Islet of Langerhans (tissue), 1 donor: Measurements from ENCODE around the gene TTC23.
A peak's percentile ranks its signal among the peaks of the same experiment; 100 is the strongest.

ENCODE experiments used
- FAIRE-seq: peaks from one replicate; lab custom pipeline; 2011; peaks lifted over from hg19 to GRCh38; lab: Jason Lieb, UNC

Gene TTC23

DNA sequence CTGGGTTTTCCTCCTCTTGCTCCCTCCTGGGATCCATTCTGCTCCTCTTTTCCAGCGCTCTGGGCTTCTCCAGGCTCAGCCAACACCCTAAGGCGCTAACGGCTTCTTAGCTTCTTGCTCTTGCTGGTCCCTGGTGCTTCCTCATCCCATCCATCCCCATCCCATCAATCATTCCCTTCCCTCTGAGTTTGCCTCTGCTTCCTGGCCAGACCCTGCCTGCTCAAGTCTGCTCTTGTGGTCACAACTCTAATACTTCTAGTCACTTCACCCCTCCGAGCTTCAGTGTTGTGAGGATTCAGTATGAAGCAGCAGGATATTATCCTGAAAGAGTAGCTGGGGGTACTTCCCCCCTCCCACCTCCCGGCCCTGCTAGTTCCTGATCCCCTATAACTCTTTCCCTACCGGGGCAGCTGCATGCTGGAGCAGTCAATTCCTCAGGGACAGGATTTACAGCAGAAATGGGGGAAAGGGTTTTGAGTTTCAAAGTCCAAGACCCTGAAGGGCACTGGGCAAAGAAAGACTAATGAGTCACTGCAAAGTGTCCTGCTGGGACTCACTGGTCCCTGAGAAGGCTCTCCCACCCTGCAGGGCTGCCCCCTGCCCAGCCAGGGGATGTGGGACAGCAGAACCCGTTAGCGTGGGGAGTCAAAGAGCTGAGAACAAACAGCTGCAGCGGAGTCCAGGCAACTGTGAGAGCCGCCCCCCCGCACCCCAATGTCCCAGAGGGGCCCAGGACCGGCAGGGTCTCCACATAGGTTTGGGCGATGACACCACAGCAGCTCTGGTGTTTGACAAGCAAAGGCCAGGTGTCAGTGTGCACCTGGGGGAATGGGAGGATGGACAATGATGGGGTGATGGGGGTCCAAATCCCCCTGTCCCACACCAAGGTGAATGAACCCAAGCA, 146.8 kb downstream of the TTC23 start:
- FAIRE-seq: no peak

DNA sequence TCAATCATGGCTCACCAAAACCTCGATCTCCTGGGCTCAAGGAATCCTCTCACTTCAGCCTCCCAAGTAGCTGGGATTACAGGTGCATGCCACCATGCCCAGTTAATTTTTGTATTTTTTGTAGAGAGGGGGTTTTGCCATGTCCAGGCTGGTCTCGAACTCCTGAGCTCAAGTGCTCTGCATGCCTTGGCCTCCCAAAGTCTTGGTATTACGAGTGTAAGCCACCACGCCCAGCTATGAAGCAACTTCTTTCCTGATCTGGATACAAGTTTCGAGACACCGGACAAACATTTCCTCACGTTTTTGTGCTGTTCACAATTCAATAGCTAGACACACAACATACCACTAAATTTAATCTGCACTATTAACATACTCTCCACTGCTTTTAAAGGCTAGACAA, 147.9 kb downstream of the TTC23 start:
- FAIRE-seq: no peak

DNA sequence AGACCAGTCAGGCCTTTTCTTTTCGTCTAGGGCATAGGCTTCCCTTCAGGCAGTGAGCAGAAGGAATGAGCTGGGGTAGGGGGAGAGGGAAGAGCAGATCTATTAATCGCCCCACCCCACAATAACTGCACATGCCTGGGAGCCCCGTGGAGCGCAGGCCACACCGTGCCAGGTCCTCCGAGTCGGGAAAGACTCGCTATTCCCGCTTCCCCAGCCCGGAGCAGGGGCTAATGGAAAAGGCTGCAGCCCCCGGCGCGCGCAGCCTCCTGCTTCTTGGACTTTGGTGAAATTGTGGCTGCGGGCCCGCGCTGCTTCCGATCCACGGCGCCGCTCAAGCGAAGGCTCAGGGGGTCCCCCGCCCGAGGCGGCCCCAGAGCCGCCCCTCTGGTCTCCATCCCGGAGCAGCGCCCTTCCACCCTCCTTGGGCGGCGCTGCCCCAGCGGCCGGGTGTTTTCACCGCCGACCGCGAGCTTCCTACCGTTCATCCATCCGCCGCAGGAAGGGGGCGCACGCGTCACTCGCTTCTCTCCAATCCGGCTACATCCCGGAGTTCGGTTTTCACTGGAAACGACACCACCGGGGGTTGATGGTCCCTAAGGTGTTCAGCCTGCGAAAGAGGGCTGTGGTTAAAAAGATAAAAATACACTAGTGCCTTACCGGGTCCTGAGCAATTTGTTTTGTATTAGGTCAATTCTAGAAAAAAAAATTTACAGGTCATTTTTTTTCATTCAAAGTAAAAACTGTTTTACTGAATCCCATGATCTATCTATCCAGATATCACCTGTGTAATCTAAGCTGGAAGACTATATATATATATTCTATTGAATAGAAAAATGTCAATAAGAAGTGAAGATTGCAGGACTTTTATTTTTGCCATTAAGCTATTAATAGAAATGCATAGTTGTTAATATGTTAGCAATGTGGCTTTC, 148.9 kb downstream of the TTC23 start:
- peak; percentile 9 for FAIRE-seq

- FAIRE-seq: no peak
Measured at GRCh38 chr15:99099661-99100060, 149.7 kb downstream of the TTC23 start.

DNA sequence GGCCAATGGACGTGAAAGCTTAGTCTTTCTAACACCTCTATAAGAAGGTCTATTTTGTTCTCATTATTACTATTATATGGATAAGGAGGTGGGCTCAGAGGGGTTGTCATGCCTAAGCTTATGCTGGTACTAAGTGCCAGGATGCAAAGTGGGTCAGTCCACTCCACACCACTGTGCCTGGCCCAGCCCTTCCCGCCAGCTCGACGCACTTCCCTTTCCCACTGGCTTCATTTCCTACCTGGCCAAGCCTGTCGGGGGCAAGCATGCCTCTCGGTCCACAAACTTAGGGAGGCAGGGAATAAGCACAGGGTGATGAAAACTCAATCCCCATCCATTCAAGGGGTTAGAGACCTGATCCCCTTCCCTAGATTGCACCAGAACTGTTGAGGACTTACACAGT, 150.4 kb downstream of the TTC23 start:
- FAIRE-seq: no peak

GRCh38 chr15:99098426-99098825, 151.0 kb downstream of the TTC23 start:
- no peak for FAIRE-seq

DNA sequence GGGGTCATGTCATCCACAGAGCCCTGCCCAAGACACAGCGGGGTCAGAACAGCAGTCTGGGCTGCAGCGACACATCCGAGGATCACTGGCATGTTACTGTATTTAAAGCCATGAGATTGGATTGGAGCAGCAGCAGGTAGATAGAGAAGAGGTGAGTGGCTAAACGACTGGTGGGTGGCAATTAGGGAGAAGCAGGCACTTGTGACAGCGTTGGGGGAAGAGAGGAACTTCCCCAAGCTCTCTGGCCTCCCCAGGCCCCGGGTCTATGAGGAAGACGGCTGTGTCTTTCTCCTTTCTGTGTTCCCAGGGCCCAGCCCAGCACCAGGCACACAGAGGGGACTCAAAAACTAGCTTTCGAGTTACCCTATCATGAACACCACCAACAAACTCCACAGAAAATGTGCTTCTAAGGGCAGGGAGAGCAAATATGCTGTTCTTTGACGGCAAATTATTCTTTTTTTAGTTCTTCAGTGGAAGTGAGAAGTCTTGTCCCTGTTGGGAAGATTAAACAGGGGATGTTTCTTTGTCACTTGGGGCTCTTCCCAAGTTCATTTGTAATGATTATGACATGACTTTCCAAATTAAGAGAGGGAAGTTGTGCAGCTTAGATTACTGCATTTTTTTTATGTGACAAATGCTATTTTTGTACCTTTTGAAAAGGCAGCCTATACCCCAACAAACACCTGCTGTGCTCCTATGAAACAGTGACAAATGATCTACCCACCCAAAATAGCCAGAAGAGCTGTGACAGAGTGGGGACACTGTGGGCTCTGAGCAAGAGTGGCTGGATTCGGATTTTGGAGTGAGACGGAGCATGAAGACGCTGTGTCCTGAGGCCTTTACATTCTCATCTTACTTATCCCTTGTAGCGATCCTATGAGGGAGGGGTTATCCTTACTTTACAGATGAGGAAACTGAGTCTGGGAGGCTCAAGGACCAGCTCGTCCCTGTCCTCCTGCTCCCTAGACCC, 151.7 kb downstream of the TTC23 start:
- FAIRE-seq: no peak

- FAIRE-seq: no peak
Measured at GRCh38 chr15:99096894-99097426, 152.4 kb downstream of the TTC23 start.

- no peak for FAIRE-seq
Measured at GRCh38 chr15:99096173-99096893, 153.0 kb downstream of the TTC23 start.

DNA sequence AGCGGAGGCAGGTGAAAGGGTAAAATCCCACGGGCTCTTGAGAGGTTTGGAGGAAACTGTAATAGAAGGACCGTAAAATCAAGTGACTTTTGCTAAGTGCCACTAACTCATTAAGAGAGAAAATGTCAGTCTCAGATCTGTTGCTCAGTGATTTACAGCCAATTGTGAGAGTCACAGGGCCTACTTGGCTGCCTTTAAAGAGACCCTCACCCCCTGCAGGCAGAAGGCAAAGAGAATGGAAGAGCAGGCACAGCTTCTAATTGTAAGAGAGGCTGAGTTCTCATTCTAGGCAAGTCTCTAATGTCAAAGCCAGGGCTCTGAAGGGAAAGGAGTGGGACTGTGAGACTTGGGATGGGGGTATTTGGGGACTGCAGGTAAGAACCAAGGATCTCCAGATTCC, 153.8 kb downstream of the TTC23 start:
- FAIRE-seq: no peak

DNA sequence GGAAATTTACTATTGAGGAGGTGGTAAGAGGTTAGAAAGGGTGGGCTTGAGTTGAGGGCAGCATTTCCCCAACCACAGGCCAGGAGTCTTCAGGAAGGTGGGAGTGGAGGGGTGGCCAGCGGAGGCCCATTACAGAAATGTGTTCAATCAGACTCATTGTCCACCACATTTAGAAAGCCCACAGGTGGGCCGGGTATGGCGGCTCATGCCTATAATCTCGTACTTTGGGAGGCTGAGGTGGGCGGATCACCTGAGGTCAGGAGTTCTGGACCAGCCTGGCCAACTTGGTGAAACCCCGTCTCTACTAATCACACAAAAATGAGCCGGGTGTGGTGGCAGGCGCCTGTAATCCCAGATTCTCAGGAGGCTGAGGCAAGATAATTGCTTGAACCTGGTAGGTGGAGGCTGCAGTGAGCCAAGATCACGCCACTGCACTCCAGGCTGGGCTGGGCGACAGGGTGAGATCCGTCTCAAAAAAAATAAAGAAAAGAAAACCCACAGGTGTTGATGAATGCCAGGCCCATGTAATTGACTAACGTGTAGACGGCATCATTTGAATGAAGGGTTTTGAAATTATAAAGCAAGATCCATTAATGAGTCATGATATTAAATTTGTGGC, 156.7 kb downstream of the TTC23 start:
- FAIRE-seq: no peak

- FAIRE-seq: no peak
Measured at GRCh38 chr15:99090938-99091337, 158.4 kb downstream of the TTC23 start.

DNA sequence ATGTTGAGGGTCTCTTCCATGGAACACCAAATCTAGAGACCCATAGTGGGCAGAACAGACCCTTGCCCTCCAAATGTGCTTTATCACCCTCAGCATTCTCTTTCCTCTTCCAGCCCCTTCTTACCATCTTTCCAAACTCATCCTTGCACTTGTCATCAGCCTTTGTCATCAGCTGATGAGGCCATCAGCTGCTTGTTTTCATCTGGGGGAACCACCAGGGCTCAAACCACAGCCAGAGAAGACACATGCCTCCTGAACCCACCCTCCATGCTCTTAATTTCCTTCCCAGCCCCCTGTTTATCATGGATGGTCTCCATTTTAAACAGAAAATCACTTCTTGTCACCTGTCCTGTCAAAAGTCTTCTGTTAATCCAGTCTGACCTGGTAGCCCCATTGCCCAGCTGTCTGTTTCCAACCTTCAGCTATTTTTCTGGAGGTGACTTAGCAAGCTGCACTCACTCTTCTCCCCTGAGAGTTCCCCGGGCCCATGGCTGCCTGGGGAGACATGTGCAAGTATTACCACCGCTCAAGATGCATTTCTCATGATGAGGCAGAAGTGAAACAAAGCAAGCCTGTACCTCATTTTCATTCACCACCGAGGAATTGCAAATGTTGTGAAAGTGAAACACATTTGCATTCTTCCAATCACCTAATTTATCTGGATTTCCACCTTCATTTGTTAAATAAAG, 159.2 kb downstream of the TTC23 start:
- FAIRE-seq: no peak

DNA sequence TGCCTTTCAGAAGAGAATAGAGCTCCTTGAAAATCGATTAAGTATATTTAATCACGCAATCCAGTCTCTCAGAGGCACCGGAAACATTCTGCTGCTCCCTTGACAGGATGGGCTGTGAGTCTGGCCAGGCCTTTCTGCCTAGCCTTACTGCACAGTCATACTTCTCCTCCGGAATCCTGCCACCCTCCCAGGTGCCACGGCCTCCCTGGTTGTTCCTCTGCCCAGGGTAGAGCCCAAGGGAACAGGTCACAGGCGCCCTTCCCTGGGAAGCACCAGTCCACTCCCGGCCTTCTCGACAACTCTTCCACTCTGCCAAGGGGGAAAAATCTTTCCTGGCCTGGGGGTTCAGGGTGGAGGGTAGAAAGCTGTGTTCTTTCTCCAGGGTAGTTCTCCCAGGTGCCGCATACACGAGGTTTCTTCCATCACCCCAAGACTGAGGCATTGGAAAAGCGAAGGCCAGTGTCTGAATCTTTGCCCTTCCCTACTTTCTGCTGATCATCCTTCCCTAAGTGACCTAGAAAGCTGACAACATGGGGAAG, 161.9 kb downstream of the TTC23 start:
- FAIRE-seq: no peak

- no peak for FAIRE-seq
Measured at GRCh38 chr15:99086327-99086667, 163.1 kb downstream of the TTC23 start.
